DMS79 treated with DMSO at 0.1 percent for 48 hours (cell line): ENCODE data around the gene DCC.

Experiments
- DNase-seq: peaks from one replicate; lab custom pipeline; 2025; lab: John Stamatoyannopoulos, UW

The DCC gene

GRCh38 chr18:53225567-53226325 lies 885.7 kb downstream of the DCC start:
- DNase-seq, result no peak

GRCh38 chr18:53234610-53235009 lies 894.6 kb downstream of the DCC start:
- no peak for DNase-seq

GRCh38 chr18:53241161-53241560 lies 901.2 kb downstream of the DCC start:
- DNase-seq, result no peak

GRCh38 chr18:53253789-53254188 lies 913.8 kb downstream of the DCC start:
- no peak for DNase-seq

GRCh38 chr18:53254265-53254664 lies 914.3 kb downstream of the DCC start:
- DNase-seq, result no peak

GRCh38 chr18:53261241-53261640 lies 921.2 kb downstream of the DCC start:
- no peak for DNase-seq

- no peak for DNase-seq
These were observed 926.9 kb downstream of the DCC start for GRCh38 chr18:53266850-53267249.

- DNase-seq, result no peak
These were observed 928.5 kb downstream of the DCC start for GRCh38 chr18:53268455-53268854.

GRCh38 chr18:53281406-53281805 lies 941.4 kb downstream of the DCC start:
- no peak for DNase-seq

GRCh38 chr18:53283708-53284107 lies 943.7 kb downstream of the DCC start:
- no peak for DNase-seq

GRCh38 chr18:53305461-53305860 lies 965.5 kb downstream of the DCC start:
- no peak for DNase-seq

GRCh38 chr18:53319628-53320027 lies 979.6 kb downstream of the DCC start:
- DNase-seq, result no peak

- no peak for DNase-seq
These were observed 982.2 kb downstream of the DCC start for GRCh38 chr18:53322163-53322562.

GRCh38 chr18:53324353-53324752 lies 984.4 kb downstream of the DCC start:
- DNase-seq, result no peak

GRCh38 chr18:53360501-53361443 lies 1020.8 kb downstream of the DCC start:
- DNase-seq, result no peak

GRCh38 chr18:53375621-53376020 lies 1035.6 kb downstream of the DCC start:
- DNase-seq, result no peak

- no peak for DNase-seq
These were observed 1040.2 kb downstream of the DCC start for GRCh38 chr18:53380063-53380639.

GRCh38 chr18:53382870-53383269 lies 1042.9 kb downstream of the DCC start:
- DNase-seq, result no peak

GRCh38 chr18:53385889-53386288 lies 1045.9 kb downstream of the DCC start:
- DNase-seq, result no peak

- DNase-seq, result no peak
These were observed 1047.6 kb downstream of the DCC start for GRCh38 chr18:53387581-53387980.

GRCh38 chr18:53402670-53403069 lies 1062.7 kb downstream of the DCC start:
- DNase-seq, result no peak

GRCh38 chr18:53408271-53408670 lies 1068.3 kb downstream of the DCC start:
- no peak for DNase-seq

GRCh38 chr18:53411511-53411910 lies 1071.5 kb downstream of the DCC start:
- DNase-seq, result no peak
